GM18907 (cell line): ENCODE results near the gene ALG1.
"Not testable (repeated sequence)": the region's sequence is repeated elsewhere in the genome, so short reads cannot be mapped to it uniquely, and the experiment has no call there.

Experiments
- ATAC-seq: cut with Tn5 transposase; IDR thresholded peaks from one replicate; pipeline ENCODE4 v1.9.1; 2021; ENCODE audit warnings: mild to moderate bottlenecking, moderate library complexity; ENCODE audit not compliant: unreplicated experiment

Gene ALG1

DNA sequence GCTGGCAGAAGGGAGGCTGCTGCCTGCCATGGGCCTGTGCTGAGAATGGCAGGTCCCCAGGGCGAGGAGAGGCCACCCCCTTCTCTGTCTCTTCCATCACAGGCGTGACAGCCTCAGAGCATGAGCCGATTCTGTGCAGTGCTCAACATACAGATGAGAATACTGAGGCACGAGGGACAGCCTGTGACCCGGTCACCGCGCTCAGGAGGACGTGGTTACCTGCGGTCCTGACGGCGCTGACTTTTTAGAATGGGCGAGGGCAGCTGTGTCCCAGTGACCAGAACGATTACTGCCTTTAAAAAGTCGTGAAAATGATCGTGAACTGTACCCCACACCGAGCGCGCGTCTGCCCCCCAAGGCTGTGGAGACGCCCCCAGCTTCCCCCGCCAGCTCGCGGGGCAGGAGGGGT, 25.4 kb downstream of the ALG1 start:
- ATAC-seq = not testable (repeated sequence)

DNA sequence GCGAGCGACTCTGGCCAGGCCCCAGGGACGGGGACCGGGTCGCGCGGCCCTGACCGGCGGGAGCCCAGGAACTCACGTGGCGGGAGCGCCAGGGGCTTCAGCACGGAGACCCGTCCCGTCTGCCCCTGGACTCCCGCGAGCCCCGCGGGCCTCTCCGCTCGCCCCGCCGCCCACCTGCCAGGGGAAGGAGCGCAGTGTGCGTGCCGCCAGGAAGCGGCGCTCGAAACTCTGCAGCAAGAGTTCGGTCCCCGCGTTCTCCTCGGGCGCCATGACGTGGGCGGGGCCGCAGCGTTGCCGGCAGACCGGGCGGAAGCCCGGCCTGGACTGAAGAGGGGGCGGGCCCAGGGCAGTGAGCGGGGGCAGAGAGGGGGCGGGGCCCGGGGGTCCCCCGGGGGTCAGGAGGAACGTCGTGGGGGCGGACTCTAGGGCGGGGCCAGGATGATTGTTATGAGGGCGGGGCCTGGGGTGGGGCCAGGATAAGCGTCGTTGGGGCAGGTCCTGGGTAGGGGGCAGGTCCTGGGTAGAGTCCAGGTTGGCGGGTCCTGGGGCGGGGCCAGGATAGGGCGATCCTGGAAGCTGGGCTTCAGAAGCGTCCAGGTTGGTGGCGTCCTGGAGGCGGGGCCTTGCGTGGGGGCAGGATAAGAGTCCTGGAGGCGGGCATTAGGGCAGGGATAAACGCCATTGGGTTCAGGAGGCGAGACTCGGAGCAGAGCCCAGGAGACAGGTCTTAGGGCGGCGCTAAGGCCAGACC, 26.0 kb downstream of the ALG1 start, which contains the start of gene EEF2KMT:
EEF2KMT (minus strand) TSS at position 326 of the 751 bp plus-strand sequence; CDS start at position 270, 56 bp downstream.
- ATAC-seq = peak; percentile 98

DNA sequence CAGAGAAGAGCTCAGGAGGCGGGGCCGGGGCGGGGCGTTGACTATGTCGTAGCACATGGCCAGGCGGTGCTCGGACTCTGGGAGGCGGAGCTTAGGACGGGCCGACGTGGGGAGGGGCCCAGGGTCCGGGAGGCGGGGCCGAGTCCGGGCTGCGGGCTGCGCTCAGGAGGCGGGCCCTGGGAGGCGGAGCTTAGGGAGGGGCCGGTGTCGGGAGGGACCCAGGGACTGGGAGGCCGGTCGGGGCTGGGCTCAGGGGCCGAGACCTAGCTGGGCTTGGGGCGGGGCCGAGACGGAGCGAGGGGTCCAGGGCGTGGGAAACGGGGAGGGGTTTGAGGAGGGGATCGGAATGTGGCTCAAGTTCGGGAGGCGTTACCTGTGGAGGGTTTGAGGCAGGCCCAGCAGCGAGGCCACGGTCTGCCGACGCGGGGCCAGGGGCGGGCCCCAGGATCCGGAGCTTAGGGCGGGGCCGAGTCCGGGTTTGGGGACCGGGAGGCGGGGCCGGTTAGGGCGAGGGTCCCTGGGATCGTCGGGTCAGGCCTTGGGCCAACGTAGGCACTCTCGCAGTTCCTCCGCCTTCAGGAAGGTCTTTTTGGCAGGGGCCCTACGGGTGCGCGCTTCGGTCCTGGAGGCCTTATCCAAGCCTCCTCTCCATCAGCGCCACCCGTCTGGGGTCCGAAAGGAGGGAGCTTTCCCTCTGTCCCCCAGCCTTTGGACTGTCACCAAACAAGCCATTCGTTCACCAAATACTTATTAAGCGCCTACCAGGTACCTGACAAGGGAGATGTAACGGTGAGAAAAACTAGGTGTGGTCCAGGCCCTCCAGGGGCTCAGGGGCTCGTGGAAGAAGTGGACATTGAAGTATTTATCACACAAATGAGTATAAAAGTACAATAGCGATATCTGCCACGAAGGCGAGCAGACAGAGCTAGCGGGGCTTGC, 26.8 kb downstream of the ALG1 start:
- not testable (repeated sequence) for ATAC-seq

DNA sequence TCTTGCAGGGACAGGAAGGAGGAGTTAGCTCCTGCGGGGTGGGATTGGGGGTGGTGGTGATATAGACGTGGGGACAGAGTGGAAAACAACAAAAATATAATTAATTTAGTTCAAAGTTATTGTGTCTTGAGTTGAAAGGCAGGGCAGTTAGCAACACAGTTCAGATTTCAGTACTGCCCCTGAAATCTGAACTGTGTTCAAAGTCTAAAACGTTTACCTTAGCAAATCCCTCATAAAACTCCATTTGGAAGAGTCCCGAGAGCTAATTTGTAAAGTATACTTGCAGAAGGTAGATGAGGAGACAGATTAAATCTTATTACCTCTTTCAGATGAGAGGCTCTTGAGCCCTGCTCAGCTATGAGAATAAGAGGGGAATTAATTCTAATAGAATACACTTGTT, 27.5 kb downstream of the ALG1 start:
- not testable (repeated sequence) for ATAC-seq

DNA sequence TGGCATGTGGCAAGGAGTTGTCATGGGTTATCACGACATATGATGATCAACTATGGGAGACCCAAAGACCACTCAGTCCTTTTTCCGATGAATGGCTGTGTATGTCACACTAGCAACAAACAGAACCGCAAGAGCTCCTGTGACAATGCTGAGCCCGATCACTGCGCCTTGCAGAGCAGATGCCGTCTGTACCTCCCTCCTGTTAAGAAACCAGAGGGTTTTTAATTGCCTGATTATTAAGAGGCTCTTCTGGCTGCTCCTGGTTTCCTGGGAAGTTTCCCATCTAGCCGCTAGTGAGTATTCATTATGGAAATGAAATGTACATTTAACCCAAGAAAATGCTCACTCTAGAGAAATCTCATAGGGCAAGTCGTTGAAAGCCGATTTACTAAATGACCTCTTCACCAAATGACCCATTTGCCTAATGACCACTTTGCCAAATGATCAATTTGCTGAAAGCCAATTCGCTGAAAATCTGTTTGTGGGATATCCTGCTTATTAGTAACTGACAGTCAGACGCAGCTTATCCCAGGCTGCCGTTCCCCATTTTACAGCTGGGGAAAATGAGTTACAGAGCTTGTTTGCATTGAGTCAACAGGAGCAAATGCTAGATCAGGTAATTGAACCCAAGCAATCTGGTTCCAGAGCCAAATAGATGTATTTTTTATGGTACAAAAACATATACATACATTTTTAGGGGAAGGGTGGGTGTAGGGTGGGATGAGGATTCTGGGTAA, 31.8 kb downstream of the ALG1 start:
- not testable (repeated sequence) for ATAC-seq

DNA sequence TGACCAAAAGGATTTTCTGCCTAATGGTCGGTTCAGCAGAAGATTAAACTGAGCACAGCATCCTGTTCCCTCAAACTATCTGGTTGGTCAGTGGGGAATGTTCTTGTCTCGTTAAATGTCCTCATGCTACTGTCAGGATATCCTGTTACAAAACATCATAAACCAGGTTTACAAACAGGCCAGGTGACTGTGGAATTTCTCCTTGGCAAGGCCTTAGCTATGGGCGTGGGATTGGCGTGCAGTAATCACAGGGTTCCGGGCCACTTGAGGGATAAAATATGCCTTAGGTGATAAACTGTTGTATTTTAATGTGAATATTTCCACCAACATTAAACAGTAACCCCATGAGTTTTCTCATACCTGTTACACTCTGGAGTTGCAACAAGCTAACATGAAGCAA, 33.4 kb downstream of the ALG1 start:
- ATAC-seq = not testable (repeated sequence)

DNA sequence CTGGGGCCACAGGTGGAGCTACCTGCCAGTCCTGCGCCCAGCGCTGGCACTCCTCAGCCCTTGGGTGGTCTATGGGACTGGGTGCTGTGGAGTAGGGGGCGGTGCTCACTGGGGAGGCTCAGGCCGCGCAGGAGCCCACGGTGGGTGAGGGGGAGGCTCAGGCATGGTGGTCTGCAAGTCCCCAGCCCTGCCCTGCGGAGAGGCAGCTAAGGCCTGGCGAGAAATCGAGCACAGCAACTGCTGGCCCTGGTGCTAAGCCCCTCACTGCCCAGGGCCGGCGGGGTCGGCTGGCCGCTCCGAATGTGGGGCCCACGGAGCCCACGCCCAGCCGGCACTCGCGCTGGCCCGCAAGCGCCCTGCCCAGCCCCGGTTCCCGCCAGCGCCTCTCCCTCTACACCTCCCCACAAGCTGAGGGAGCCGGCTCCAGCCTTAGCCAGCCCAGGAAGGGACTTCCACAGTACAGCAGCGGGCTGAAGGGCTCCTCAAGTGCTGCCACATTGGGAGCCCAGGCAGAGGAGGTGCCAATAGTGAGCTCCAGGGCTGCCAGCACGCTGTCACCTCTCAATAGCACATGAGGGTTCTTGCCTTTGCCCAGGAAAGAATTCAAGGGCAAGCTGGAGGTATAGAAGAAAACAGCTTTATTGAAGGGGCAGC, 37.0 kb downstream of the ALG1 start:
- ATAC-seq = no peak

DNA sequence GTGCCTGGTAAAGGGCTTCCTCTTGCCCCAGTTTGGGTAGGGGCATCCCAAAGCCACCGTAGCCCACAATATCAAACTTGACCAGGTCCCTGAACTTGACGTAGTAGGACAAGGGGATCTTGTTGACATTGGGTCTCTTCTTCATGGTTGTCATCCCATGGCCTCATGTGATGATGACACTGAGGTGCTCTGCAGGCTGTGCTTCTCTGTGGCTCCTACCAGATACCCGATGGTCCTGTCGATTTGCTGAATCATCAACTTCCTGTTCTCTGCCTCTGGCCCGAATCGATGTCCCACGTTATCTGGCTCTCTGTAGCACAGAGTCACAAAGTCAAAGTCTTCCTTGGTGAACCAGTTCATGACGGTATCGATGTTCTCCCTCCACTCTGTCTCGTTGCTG, 39.3 kb downstream of the ALG1 start:
- ATAC-seq = not testable (repeated sequence)

DNA sequence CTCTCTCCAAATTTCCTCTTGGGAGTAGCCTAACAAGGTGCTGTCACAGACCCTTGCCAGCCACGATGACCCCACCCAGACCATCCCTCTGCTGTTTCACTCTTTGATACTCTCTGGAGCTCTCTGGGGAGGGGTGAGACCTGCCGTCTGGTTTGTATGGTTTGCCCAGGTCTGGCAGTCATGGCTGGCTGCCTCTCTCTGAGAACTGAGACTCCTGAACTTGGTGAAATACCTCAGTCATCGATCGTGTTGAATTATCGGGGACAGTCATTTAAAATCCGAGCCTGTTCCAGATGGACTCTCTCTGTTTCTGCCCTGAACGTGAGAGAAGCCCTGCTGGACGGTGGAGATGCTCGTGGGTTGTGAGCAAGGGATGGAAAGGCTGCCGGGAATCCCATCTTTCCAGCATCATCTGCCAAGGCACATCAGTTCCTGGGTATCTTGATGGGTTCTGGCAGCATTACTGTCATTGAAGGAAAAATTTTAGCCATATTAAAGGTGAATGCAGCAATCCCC, 45.2 kb downstream of the ALG1 start:
- not testable (repeated sequence) for ATAC-seq

DNA sequence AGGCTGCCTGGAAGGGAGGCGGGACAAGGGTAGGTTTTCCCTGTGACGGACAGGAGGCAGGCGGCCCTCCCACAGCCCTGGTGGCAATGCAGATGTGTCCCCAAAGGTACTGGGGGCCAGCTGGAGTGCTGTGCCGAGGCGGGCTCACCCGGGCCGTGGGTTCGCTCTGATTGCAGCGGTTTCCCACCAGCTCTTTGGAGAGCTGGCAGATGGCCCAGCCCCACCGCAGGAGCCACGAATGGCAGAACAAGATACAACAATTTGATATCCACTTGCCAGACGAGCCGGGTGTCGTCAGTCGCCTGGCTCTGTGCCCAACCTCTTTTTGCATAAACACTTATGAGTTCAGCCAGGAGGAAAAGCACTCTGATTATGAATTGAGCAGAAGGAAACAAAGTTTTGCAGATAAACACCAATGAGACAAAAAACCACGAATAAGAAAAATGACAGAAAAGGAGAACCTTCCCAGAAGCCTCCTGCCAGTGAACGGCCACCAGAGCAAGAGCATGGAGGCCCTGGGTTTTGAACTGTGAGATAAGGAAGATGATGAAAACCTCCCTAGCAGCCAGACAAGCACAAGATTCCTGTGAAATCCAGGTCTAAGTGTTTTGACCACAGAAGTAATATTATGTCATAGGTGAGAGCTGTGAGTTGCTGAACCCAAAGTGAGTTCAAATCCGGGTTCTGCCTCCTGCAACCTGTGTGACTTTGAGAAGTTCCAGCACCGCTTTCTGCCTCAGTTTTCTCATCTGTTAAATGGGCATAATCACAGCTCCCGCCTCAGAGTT, 45.9 kb downstream of the ALG1 start:
- ATAC-seq = not testable (repeated sequence)

DNA sequence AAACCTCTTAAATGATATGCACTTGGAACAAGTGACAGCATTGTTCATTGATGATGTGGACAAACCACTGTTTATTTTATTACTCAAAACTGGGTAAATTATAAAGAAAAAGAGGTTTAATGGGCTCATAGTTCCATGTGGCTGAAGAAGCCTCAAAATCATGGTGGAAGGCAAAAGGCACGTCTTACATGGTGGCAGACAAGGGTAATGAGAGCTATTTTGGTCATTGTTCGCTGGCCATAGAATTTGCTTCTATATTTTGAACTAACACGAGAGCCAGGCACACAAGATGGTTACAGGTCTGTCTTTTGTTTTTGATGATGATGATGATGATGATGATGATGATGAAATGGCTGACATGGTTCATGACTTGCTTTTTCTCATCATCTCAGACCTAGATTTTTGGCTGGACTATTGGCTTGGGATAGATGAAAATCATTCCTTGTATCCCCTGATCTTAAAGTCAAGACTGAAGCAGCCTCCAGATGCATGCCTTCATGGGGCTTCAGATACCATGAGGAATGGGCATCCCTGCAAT, 59.9 kb downstream of the ALG1 start:
- ATAC-seq = not testable (repeated sequence)

DNA sequence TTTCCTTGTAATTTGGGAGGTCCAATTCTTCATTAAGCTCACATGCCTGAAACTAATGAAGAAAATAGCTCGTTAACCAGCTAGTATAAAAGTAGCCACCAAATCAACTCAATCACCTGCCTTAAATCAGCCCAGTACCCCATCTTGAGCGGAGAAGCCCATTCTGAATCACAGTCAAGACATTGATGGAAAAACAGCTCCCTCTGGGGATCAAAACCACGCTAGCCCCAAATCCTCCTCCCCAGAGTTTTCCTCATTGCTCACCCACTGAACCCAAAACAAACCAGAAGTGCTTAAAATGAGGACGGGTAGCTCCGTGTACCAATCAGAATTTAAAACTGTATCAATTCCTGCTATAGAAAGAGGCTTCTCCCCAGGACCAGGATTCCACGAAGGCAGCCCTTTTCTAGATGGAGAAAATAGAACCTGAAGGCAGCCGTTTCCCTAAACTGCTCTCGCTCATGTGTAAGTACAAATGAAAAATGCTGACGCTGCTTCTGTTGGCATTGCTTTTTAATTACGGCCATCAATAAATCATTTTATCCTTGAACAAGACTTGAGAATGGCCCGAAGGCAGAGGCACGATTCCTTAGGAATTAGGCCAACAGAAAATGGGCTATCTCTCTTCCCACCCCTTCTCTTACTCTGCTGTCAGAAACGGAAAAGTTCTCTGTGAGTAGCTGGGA, 61.4 kb downstream of the ALG1 start:
- ATAC-seq = not testable (repeated sequence)

DNA sequence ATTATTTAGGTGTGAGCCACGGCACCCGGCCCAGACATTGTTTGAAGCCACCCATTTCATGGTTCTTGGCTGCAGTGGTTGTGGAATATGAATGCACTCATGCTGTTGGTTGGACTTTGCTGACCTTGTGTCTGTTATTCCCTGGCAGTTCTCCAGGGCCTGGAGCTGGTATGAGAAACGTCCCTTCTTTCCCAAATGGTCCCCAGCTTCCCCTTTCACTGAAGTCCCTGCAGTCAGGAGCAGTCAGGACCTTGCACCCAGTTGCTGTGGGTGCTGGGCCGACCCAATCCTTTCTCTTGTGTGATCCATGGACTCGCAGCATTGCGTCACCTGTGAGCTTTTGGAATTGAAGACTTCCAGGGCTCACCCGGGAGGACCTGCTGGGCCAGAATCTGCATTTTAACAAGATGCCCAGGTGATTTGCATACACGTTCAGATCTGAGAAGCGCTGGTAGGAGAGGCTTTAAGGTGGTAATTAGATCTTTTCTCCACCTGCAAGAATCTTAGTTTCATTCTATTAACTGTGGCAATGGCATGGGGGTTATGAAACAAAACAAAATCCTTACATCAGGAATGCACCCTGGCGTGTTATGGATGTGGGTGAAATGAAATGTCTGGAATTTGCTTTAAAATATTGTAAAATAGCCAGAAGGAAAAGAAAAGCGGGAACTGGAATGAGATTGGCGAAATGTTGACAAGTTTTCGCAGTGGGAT, 63.3 kb downstream of the ALG1 start:
- ATAC-seq = not testable (repeated sequence)
